Muscle of back (tissue), 11 donors: ENCODE data around the gene ZNF500. TPM values are rescaled to one million over a fixed set of nuclear protein-coding genes. Genes with fewer than 3 reads are reported as not detected.

Experiments
- DNase-seq, 3 donors: peaks; one replicate each; pipeline versions ENCODE4 v3.0.0 to v3.0.0-alpha.2; 2013
- polyA plus RNA-seq, 10 donors: library from polyadenylated mRNA; unstranded; fragments of 120-200 nt; gene quantifications; one replicate each; pipeline ENCODE4 v1.2.1, GENCODE V29; 2013; ENCODE audit not compliant: insufficient read length in 10 of 10

ZNF500 gene
- polyA plus RNA-seq, 10 donors = 7.1 to 11.9 (median 8.8) TPM

DNA sequence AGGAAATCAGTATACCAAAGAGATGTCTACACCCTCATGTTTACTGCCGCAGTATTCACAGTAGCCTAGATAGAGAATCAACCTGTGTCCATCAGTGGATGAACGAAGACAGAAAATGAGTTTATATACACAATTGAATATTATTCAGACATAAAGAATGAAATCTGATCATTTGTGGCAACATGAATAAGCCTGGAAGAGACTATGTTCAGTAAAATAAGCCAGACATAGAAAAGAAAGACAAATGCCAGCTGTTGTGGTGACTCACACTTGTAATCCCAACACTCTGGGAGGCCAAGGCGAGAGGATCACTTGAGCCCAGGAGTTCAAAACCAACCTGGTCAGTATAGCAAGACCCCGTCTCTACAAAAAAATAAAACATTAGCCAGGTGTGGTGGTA lies 57.5 kb downstream of the ZNF500 start:
- no peak for DNase-seq

DNA sequence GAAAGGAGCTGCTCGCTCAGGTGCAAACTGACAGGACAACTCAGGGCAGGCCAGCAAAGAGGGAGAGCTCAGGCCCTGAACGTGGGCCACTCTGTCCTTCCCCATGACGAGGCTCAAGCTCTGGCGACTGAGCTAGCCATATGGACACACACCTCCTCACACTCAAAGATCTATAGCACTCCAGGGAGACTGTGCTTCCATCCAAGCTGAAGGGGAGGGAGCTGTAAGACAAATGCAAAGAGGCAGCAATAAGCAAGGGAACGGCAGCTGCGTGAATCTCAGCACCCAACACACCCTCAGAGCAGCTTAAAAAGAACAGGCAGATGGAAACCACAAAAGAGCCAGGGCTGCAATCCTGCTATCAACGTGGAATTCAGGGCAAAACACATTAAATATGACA lies 60.1 kb downstream of the ZNF500 start:
- no peak for DNase-seq

DNA sequence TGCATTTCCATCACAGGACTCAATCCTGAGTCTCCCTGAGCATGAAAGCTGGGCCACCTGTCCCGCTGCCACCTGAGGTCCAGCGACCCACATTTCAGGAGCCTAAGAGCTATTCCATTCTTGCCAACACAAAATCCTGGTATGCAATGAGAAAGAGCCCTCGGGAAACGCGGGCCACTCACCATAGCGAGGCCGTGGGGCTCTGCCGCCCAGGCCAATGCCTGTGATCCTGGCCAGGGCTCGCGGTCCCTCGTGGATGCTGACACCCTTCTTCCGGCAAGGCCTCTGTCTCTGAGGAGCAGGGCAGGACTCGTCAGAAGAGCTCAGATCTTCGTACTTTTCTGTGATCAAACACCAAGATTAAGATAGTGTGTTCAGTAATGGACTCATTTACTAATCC lies 62.0 kb downstream of the ZNF500 start:
- no peak for DNase-seq

DNA sequence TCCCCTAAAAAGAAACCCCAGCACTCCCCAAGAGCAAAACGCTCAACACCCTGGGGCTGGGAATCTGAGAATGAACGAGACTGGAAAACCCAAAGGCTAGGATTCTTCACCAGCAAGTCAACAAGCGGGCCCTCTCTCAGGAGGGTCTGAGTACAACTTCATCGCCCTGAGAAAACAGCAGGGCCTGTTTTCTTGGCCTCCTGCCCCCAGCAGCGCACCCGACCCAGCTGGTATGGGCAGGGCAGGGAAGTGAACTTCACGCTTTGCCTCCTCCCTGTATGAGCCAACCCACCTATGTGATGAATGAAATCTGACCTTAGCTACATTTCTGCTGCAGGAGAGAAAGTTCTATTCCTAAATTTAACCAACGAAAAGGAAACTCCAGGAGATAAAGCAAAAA lies 62.5 kb downstream of the ZNF500 start:
- DNase-seq = no peak

DNA sequence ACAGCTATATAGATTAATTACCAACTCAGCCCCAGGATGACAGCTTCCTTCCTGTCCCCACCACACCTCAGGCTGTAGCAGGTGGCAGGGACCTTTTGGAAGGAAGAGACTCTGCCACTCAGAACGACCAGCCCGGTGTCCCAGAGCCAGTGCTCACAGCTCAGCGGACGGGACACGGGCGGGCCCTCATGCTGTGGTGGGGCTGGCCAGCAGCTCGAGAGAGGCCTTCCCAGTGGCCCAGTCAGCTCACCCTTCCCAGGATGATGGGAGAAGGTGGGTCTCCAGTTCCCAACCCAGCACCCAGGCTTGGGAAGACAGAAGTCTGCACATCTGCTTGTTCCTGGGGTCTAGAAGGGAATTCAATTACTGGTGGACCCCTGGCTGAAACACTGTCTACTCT lies 63.1 kb downstream of the ZNF500 start:
- DNase-seq = no peak

DNA sequence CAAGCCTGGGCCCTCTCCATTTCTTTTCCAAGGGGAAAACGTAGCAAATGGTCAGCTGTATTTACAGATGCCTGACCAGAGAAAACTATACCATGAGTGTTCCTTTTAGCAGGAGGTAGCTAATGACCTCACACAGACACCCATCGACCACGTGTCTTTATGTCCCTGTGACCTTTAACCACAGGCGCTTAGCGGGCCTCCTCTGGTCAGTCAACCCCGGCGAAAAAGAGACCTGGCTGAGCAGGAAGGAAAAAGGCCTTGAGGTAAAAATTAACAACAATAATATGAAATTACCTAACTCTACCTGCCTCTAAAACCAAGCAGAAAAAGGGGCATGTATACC lies 64.5 kb downstream of the ZNF500 start:
- no peak for DNase-seq

DNA sequence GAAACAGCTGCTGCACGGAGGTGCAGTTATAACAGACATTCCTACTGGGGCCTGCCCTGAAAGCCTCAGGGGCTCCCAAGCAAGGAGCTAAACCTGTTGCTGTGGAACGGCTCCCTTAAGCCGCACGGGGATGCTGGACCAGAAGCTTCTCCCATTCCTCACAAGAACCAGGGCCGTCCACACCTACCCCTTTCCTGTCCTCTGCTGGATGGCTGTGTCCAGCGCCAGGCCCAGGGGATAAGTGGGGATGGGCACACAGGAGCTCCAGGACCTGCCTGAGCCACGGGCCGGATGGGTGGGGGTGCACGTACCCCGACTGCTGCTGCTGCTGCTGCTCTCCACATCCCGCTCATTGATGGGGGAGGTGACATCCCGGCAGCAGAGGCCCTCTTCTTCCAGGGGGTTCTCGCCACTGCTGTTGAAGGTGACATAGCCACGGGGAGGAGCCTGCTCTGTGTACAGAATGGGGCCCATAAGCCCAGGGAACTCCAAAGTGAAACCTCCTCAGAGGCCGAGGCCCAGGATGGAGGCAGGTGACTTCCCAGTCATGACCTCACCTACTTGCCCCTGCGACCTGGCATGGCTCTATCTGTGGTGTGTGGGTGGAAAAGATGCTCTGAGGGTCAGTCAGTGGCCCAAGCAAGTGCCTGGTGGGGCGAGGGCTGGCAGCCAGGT lies 65.0 kb downstream of the ZNF500 start:
- DNase-seq = no peak

DNA sequence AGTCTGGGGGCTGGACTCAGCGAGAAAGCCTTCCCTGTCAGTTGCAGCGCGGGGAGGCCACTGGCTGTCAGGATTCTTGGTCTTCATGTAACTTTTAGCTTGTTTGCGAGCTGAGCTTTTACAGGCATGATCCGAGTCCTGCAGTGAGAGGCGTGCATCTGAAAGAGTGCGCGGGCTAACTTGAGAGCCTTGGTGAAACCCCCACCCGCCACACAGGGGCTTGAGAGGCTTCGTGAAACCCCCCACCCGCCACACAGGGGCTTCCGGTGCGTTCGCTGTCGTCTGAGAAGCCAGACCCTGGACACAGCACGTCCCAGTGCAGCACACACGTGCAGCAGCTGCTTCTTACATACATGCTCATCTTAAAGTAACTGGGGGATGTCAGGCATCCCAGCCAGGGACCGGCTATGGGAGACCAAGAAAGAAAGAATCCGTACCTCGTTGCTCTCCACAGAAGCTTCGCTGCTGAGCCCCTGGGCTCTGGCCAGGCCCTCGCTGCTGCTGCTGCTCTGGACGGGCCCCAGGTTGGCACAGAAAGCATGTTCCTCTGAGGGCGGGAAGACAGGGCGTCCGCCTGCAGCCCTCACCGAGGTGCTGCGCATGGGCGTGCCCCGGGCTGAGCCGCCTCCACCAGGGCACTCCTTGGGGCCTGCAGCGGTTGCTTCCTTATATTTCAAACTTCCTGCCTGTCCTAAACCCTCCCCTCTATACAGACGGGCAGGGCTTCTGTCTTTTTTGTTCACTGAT lies 65.8 kb downstream of the ZNF500 start:
- DNase-seq = no peak

DNA sequence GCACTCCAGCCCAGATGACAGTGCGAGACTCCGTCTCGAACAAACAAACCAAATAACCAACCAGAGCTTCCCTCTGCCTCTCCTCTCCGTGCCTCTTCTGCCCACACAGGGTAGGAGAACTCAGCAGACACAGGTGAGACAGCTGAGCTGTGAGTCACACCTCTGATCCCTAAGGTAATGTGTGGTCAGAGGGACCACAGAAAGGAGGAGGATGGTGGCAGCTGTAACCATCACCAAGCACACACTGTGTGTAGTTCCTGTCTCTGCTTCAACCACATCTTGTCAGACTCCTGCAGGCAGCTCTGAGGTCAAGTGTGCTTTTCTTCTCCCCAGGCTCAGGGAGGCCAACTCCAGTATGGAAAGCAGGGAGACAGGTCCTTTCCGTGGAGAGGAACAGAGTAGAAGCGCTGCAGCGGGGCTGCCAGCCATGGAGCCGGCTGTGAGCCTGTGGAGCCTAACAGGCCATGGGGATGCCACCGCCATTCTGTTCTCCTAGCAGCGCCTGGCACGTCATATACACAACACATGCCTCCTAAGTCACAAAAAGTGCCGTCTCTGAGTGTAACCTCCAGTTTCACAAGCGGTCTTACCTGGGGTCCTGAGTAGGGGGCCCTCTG lies 66.5 kb downstream of the ZNF500 start:
- no peak for DNase-seq

DNA sequence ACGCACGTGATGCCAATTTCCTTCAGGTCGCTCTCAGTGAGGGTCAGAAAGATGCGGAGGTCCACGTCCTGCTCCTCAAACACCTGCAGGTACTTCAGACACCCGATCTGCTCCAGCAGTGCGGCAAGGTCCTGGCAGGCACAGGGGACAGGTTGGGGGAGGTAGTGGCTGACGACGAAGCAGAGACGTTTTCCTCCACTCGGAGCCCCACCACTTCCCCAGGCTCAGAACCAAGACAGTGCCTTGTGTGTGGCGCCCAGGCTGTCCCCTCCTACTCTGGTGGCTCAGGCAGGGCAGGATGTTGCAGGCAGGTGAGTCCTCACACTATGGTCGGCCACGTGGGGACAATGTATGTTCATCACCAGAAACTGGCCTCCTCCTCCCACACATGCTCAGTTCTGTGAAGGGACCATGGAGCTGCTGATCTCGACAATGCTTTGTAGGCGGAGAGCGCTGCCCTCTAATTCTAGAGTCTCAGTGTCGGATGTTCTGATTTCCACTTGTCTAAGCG lies 67.9 kb downstream of the ZNF500 start:
- no peak for DNase-seq

DNA sequence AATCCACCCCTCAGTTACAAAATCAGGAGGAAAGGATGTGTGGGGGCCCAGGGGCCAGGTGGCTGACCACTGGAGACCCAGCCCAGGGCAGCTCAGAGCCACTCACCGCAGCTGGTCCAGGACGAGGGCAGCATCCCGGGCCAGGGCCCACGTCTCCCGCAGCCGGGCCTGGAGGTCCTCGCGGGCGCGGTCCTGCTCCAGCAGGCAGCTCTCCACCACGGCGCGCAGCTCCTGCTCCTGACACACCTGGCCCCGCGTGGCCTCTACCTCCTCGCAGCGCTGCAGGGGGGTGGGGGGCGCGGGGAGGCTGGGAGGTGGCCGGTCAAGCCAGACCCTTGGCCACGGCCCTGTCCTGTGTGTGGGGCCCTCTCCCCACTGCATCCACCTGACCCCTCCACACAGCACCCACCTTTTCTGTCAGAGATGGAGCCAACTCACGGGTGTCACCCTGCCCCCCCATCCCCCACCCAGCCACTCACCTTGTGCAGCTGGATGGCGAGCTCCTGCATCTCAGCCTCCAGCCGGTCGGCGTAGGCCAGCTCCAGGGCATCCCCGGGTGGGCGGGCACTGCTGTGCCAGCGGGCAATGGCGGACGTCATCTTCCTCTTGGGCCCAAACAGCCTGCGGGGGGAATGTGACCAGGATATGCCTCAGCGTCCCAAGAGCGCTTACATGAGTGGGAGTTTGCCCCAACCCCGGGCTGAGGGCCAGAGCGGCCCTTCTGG lies 68.5 kb downstream of the ZNF500 start:
- no peak for DNase-seq

Other genes with a start within 250 kb of the ZNF500 start
- gene CDIP1, start 228.4 kb downstream of the ZNF500 start, polyA plus RNA-seq = 10 to 100 TPM; 27.5 to 44.6 (median 37.6) TPM
- under 1 TPM; 0.14 to 0.76 (median 0.56) TPM for gene C16orf96, start 210.8 kb downstream of the ZNF500 start, polyA plus RNA-seq
- gene UBALD1, start 152.3 kb downstream of the ZNF500 start, polyA plus RNA-seq = 10 to 100 TPM; 12.5 to 22.3 (median 16.2) TPM
- 10 to 100 TPM; 30.9 to 42.7 (median 36.9) TPM for gene MGRN1, start 142.3 kb downstream of the ZNF500 start, polyA plus RNA-seq
- 10 to 100 TPM; 15.9 to 28.0 (median 21.2) TPM for gene NUDT16L1, start 73.6 kb downstream of the ZNF500 start, polyA plus RNA-seq
- gene ANKS3, start 32.9 kb downstream of the ZNF500 start, polyA plus RNA-seq = 10 to 100 TPM in 9 of 10 donors, 1 to 10 TPM in 1; 9.7 to 22.3 (median 13.8) TPM
- 1 to 10 TPM in 1 of 10 donors, under 1 TPM in 9; 0.35 to 1.0 (median 0.71) TPM for gene DNAAF8, start 32.6 kb downstream of the ZNF500 start, polyA plus RNA-seq
- 1 to 10 TPM in 1 of 10 donors, not detected in 9; 9.8 TPM for gene SEPTIN12, start 21.2 kb upstream of the ZNF500 start, polyA plus RNA-seq
- under 1 TPM in 3 of 10 donors, not detected in 7; 0.37 to 0.52 (median 0.46) TPM for gene SMIM22, start 28.2 kb upstream of the ZNF500 start, polyA plus RNA-seq
- gene ROGDI, start 35.5 kb upstream of the ZNF500 start, polyA plus RNA-seq = 10 to 100 TPM in 9 of 10 donors, 1 to 10 TPM in 1; 6.6 to 14.9 (median 12.3) TPM
- 10 to 100 TPM; 40.5 to 61.3 (median 49.6) TPM for gene GLYR1, start 80.1 kb upstream of the ZNF500 start, polyA plus RNA-seq
- gene UBN1, start 80.3 kb upstream of the ZNF500 start, polyA plus RNA-seq = 10 to 100 TPM; 15.8 to 23.0 (median 19.5) TPM
- gene PPL, start 170.0 kb upstream of the ZNF500 start, polyA plus RNA-seq = 10 to 100 TPM in 2 of 10 donors, 1 to 10 TPM in 6, under 1 TPM in 2; 0.57 to 20.2 (median 1.2) TPM
- 1 to 10 TPM in 2 of 10 donors, under 1 TPM in 8; 0.52 to 1.3 (median 0.80) TPM for gene SEC14L5, start 191.2 kb upstream of the ZNF500 start, polyA plus RNA-seq